ENCODE data around the gene LIN28B. TPM values are rescaled to one million over a fixed set of nuclear protein-coding genes. Genes with fewer than 3 reads are reported as not detected.

LIN28B gene
- total and polyA plus RNA-seq, 2 of the 4 experiments (the other 2 are of a cell fraction): not detected

- ChIA-PET POLR2A (ENCODE audit: unreplicated experiment) (no interaction called here), CTCF (no interaction called here)
- no peak for ATAC-seq (ENCODE audit: low read depth)
- H4K91ac ChIP-seq (ENCODE audit: insufficient read depth, low read depth, low read length): no peak overlapping the region
- H2BK5ac ChIP-seq (ENCODE audit: low read depth, low read length, poor library complexity, severe bottlenecking): no peak overlapping the region
- no peak overlapping the region for H2BK120ac ChIP-seq (ENCODE audit: low read depth, low read length)
- no peak overlapping the region for H2BK20ac ChIP-seq (ENCODE audit: low read depth, low read length)
- no peak overlapping the region for H3K18ac ChIP-seq (ENCODE audit: low read depth, low read length)
- BruUV-seq (replicated peaks): no TSS peak
- H3K79me1 ChIP-seq (ENCODE audit: low read depth in 1 of 2, low read length in 2 of 2): no peaks in the 10 kb centered on the region
- no peak overlapping the region for H3K9ac ChIP-seq (ENCODE audit: low read depth, low read length)
- H3K23ac ChIP-seq (ENCODE audit: low read depth, low read length): no peak overlapping the region
- no peak overlapping the region for H2AK5ac ChIP-seq (ENCODE audit: low read depth, low read length)
- no peaks in the 10 kb centered on the region for H3K9me3 ChIP-seq (ENCODE audit: control insufficient read depth, insufficient read depth, low read length)
- no peaks in the 10 kb centered on the region for H3K4me1 ChIP-seq (ENCODE audit: control insufficient read depth, insufficient read depth, low read length)
- TF ChIP-seq NFE2L2 (IDR thresholded peaks at IDR 0.05; ENCODE audit: low read depth, low read length): no peak
- TF ChIP-seq MAFK (IDR thresholded peaks at IDR 0.05; ENCODE audit: low read depth, low read length): no peak
- TF ChIP-seq POLR2A (IDR thresholded peaks at IDR 0.05; ENCODE audit: low read depth, low read length): no peak
- TF ChIP-seq MAZ (IDR thresholded peaks at IDR 0.05; ENCODE audit: borderline replicate concordance, low read depth, low read length): no peak
- no peak for TF ChIP-seq FOS (IDR thresholded peaks at IDR 0.05; ENCODE audit: low read depth, low read length)
- no peak for TF ChIP-seq RFX5 (IDR thresholded peaks at IDR 0.05; ENCODE audit: low read depth, low read length)
- TF ChIP-seq CHD1 (IDR thresholded peaks at IDR 0.05; ENCODE audit: low read depth, low read length): no peak
- TF ChIP-seq MXI1 (IDR thresholded peaks at IDR 0.05; ENCODE audit: borderline replicate concordance, low read depth, low read length): no peak
- TF ChIP-seq USF2 (IDR thresholded peaks at IDR 0.05; ENCODE audit: low read depth, low read length): no peak
- TF ChIP-seq SMC3 (IDR thresholded peaks at IDR 0.05; ENCODE audit: low read depth, low read length): no peak
- no peak for TF ChIP-seq BHLHE40 (IDR thresholded peaks at IDR 0.05; ENCODE audit: low read depth, low read length)
- TF ChIP-seq RAD21 (IDR thresholded peaks at IDR 0.05; ENCODE audit: low read length): no peak
- TF ChIP-seq RCOR1 (IDR thresholded peaks at IDR 0.05; ENCODE audit: insufficient replicate concordance, low read length): no peak
- no peak overlapping the region for H2AK9ac ChIP-seq (replicated peaks; ENCODE audit: low read depth, low read length, poor library complexity)
- H3K36me3 ChIP-seq (ENCODE audit: control insufficient read depth, insufficient read depth, low read length): no peaks in the 10 kb centered on the region
- intact Hi-C loops (cut with micrococcal nuclease): no loop called here
- H2AFZ ChIP-seq (replicated peaks; ENCODE audit: low read length, poor library complexity): no peak overlapping the region
- H3K4ac ChIP-seq (ENCODE audit: low read depth, low read length): no peak overlapping the region
- no peaks in the 10 kb centered on the region for H4K20me1 ChIP-seq (ENCODE audit: insufficient read depth, low read length)
- dilution Hi-C loops (cut with HindIII; ENCODE audit: low sequenced_read_pairs, unreplicated experiment): no loop called here
- H3K9me1 ChIP-seq (ENCODE audit: insufficient read depth, low read length): no peaks in the 10 kb centered on the region
- no peak overlapping the region for H4K8ac ChIP-seq (ENCODE audit: low read depth in 2 of 2, low read length in 2 of 2)
- H3K56ac ChIP-seq (ENCODE audit: extremely low read depth, insufficient read depth, low read length): no peak overlapping the region
- H2BK15ac ChIP-seq (ENCODE audit: low read depth, low read length): no peak overlapping the region
- no peak overlapping the region for H3K4me2 ChIP-seq (ENCODE audit: low read depth, low read length)
- in situ Hi-C loops (cut with MboI; ENCODE audit: low sequenced_read_pairs): no loop called here
- DNase-seq: no peak
- H3K4me3 ChIP-seq (ENCODE audit: insufficient read depth, low read depth, low read length): no peak overlapping the region
- no peak overlapping the region for H3K14ac ChIP-seq (replicated peaks; ENCODE audit: low read depth, low read length)
- H4K5ac ChIP-seq (ENCODE audit: low read depth, low read length): no peak overlapping the region
- H3K27ac ChIP-seq (ENCODE audit: insufficient read depth, low read length): no peak overlapping the region
- peaks cover 9% of the 10 kb centered on the region; the same call in 1 of the 2 replicates for H3K27me3 ChIP-seq (ENCODE audit: control insufficient read depth, insufficient read depth, low read length)
Measured at GRCh38 chr6:105058316-105058715, 101.4 kb downstream of the LIN28B start.
